ENCODE results near the gene MEF2C. TPM values are rescaled to one million over a fixed set of nuclear protein-coding genes. Genes with fewer than 3 reads are reported as not detected.

The MEF2C gene
- total and polyA plus RNA-seq, 11 donors: 15.5 to 98.5 (median 56.2) TPM

GRCh38 chr5:88829054-88829453, 53.9 kb downstream of the MEF2C start:
- DNase-seq (peak in 2 of 5 donors; percentile 29 to 47), ATAC-seq (peak in 3 of 4 donors; percentile 2 to 38 (median 20))
- no peaks in the 10 kb centered on the region for H3K9me3 ChIP-seq
- H3K27me3 ChIP-seq: no peaks in the 10 kb centered on the region
- 53 to 68% (median 59%) methylated on average over 3 of the region's 3 CpGs for WGBS, 4 donors
- intact Hi-C loops (cut with DNase I): loop anchor here (2.0 to 10.0 kb wide), 6 partner anchors 42 to 97 kb away; partner anchors contain the start of gene MEF2C (in 5 of the 10)
- H3K4me1 ChIP-seq: peaks cover 9 to 97% (median 83%) of the 10 kb centered on the region in 12 donors
- H3K36me3 ChIP-seq: no peaks in the 10 kb centered on the region
- H3K4me3 ChIP-seq: peak overlapping the region in 1 of 12 donors; percentile 28
- H3K27ac ChIP-seq: peak overlapping the region; percentile 62 to 88 (median 82)
- TF ChIP-seq CTCF (IDR thresholded peaks at IDR 0.05) (peak in 9 of 12 donors; percentile 19 to 47 (median 32)), POLR2A (IDR thresholded peaks at IDR 0.05) (no peak)

GRCh38 chr5:88827997-88828396, 55.0 kb downstream of the MEF2C start:
- H3K9me3 ChIP-seq: no peaks in the 10 kb centered on the region
- peak overlapping the region in 6 of 12 donors; percentile 3 to 34 (median 16) for H3K4me3 ChIP-seq
- TF ChIP-seq POLR2A (IDR thresholded peaks at IDR 0.05): no peak
- no peak for TF ChIP-seq CTCF (IDR thresholded peaks at IDR 0.05)
- H3K4me1 ChIP-seq: peaks cover 9 to 97% (median 80%) of the 10 kb centered on the region in 12 donors
- no peaks in the 10 kb centered on the region for H3K27me3 ChIP-seq
- H3K36me3 ChIP-seq: peaks cover 0 to 7% (median 5%) of the 10 kb centered on the region in 9 donors
- 57 to 81% (median 63%) methylated on average over 1 of the region's 1 CpG for WGBS, 4 donors
- no peak for ATAC-seq
- peak overlapping the region; percentile 62 to 88 (median 82) for H3K27ac ChIP-seq
- intact Hi-C loops (cut with DNase I): loop anchor here (2.0 to 10.0 kb wide), 6 partner anchors 41 to 96 kb away; partner anchors contain the start of gene MEF2C (in 7 of the 10)
- no peak for DNase-seq

- TF ChIP-seq CTCF (IDR thresholded peaks at IDR 0.05) (no peak), POLR2A (IDR thresholded peaks at IDR 0.05) (peak in 1 of 2 donors; percentile 57)
- Histone ChIP-seq H3K4me1 (peaks cover 9 to 92% (median 73%) of the 10 kb centered on the region in 12 donors), H3K27ac (peak overlapping the region; percentile 62 to 88 (median 82)), H3K9me3 (no peaks in the 10 kb centered on the region), H3K27me3 (no peaks in the 10 kb centered on the region), H3K36me3 (peaks cover 0 to 18% (median 16%) of the 10 kb centered on the region in 9 donors), H3K4me3 (peak overlapping the region in 9 of 12 donors; percentile 4 to 34 (median 19))
- WGBS, 4 donors: 20 to 23% (median 21%) methylated on average over 8 of the region's 8 CpGs
- intact Hi-C loops (cut with DNase I): loop anchor here (2.0 to 10.0 kb wide), 6 partner anchors 40 to 95 kb away; partner anchors contain the start of gene MEF2C (in 6 of the 10)
- peak in 4 of 5 donors; percentile 48 to 78 (median 58) for DNase-seq
- peak; percentile 80 to 94 (median 88) for ATAC-seq
Measured at GRCh38 chr5:88826646-88827585, 56.1 kb downstream of the MEF2C start.
